Measurements from ENCODE around the gene UQCC5.

GRCh38 chr3:52514576-52514975 is 21.8 kb upstream of the UQCC5 start:
- TF ChIP-seq CTCF (IDR thresholded peaks at IDR 0.05), result no peak
- no peak for TF ChIP-seq POLR2A (IDR thresholded peaks at IDR 0.05)

All from testis (tissue), 2 donors.